Fibroblast of peridontal ligament (primary cell): ENCODE results near the gene LTN1.
A peak's percentile ranks its signal among the peaks of the same experiment; 100 is the strongest.

ENCODE experiments used
- DNase-seq: peaks from one replicate; pipeline ENCODE4 v3.0.0-alpha.2; 2010; ENCODE audit errors: extremely low read depth

Gene LTN1

GRCh38 chr21:28928578-28929420 is 63.9 kb downstream of the LTN1 start:
- DNase-seq: no peak

GRCh38 chr21:28927130-28927529 is 65.5 kb downstream of the LTN1 start:
- no peak for DNase-seq

GRCh38 chr21:28923439-28923975 is 69.2 kb downstream of the LTN1 start:
- DNase-seq: no peak

- no peak for DNase-seq
These were observed 70.3 kb downstream of the LTN1 start for GRCh38 chr21:28922368-28922767.

- DNase-seq: no peak
These were observed 76.4 kb downstream of the LTN1 start for GRCh38 chr21:28916150-28916893.

- DNase-seq: no peak
These were observed 79.6 kb downstream of the LTN1 start for GRCh38 chr21:28913071-28913470.

GRCh38 chr21:28910280-28910887 is 82.3 kb downstream of the LTN1 start:
- DNase-seq: peak; percentile 14

- DNase-seq: no peak
These were observed 84.3 kb downstream of the LTN1 start for GRCh38 chr21:28908351-28908750.

- DNase-seq: no peak
These were observed 85.8 kb downstream of the LTN1 start for GRCh38 chr21:28906841-28907240.

GRCh38 chr21:28906236-28906635 is 86.4 kb downstream of the LTN1 start:
- DNase-seq: no peak

GRCh38 chr21:28904961-28905435 is 87.7 kb downstream of the LTN1 start:
- no peak for DNase-seq

- no peak for DNase-seq
These were observed 89.2 kb downstream of the LTN1 start for GRCh38 chr21:28903448-28903847.

GRCh38 chr21:28900481-28900880 is 92.2 kb downstream of the LTN1 start:
- no peak for DNase-seq

GRCh38 chr21:28899744-28900143 is 92.9 kb downstream of the LTN1 start:
- peak; percentile 51 for DNase-seq

GRCh38 chr21:28899220-28899619 is 93.5 kb downstream of the LTN1 start:
- no peak for DNase-seq

GRCh38 chr21:28893687-28894086 is 99.0 kb downstream of the LTN1 start:
- DNase-seq: no peak

GRCh38 chr21:28892199-28893111 is 100.2 kb downstream of the LTN1 start:
- DNase-seq: no peak

- peak; percentile 83 for DNase-seq
These were observed 106.9 kb downstream of the LTN1 start for GRCh38 chr21:28885853-28886177.

- DNase-seq: peak; percentile 93
These were observed 107.5 kb downstream of the LTN1 start for GRCh38 chr21:28884976-28885852.

GRCh38 chr21:28884481-28884880 is 108.2 kb downstream of the LTN1 start:
- DNase-seq: peak; percentile 37
